Activated CD4-positive, alpha-beta T cell treated with anti-CD3 and anti-CD28 coated beads for 4 hours (primary cell): ENCODE results near the gene GLCCI1.
"Not testable (repeated sequence)": the region's sequence is repeated elsewhere in the genome, so short reads cannot be mapped to it uniquely, and the experiment has no call there.

ENCODE experiments used
- DNase-seq, 2 donors: peaks; one replicate each; pipeline ENCODE4 v3.0.0-alpha.2; 2020

GLCCI1 gene

DNA sequence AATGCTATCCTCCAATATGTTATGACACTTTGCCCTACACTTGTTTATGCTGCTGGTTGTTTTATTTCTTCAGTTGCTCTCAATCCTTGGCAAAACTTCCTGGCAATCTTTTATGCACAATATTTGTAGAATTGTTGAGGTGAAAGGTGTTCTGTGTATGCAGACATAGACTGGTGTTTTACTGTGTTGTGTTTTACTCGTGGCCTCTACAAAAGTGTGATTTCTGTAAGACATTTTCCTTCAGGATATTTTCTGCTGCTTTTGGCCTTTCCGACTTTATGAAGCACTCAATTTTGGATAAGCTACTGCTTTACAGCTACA, 21.8 kb downstream of the GLCCI1 start:
- DNase-seq = no peak

DNA sequence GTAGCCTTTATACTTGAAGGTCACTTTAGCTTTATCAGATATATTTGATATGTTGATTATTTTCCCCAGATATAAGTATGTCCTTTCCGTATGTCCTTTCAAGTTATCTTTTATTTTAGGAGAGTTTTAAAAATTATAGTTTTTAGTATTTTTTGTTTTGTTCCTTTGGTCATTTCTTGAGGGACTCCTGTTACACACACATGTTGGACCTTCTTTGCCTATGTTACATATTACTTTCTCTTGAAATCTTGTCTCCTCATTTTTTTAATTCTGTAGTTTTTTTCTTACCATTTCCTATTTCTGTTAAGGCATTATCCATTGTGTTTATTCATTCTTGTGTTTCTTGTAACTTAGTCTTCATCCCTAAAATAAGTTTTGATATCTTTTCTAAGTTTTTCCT, 23.9 kb downstream of the GLCCI1 start:
- no peak for DNase-seq

DNA sequence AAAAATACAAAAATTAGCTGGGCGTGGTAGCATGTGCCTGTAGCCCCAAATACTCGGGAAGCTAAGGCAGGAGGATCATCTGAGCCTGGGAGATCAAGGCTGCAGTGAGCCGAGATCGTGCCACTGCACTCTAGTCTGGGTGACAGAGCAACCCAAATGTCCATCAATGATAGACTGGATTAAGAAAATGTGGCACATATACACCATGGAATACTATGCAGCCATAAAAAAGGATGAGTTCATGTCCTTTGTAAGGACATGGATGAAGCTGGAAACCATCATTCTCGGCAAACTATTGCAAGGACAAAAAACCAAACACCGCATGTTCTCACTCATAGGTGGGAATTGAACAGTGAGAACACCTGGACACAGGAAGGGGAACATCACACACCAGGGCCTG, 26.8 kb downstream of the GLCCI1 start:
- not testable (repeated sequence) for DNase-seq

DNA sequence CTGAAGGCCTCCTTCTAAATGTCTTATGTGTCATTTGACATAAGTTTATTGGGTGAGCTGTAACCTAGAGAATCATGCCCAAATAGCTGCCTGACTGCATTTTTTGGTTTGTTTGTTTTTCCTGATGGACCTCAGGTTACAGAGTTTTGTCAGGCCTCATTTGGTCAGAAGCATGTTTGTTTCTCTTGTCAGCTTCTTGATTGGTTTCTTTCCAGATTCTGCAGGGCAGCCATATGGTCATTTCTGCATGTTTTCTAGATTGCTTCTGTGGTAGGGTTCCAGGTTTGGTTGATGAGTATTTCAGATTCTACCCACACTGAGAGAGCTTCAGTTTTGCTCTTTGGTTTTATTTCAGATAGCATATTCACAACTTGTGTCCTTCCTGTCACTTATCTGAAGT, 28.0 kb downstream of the GLCCI1 start:
- no peak for DNase-seq

DNA sequence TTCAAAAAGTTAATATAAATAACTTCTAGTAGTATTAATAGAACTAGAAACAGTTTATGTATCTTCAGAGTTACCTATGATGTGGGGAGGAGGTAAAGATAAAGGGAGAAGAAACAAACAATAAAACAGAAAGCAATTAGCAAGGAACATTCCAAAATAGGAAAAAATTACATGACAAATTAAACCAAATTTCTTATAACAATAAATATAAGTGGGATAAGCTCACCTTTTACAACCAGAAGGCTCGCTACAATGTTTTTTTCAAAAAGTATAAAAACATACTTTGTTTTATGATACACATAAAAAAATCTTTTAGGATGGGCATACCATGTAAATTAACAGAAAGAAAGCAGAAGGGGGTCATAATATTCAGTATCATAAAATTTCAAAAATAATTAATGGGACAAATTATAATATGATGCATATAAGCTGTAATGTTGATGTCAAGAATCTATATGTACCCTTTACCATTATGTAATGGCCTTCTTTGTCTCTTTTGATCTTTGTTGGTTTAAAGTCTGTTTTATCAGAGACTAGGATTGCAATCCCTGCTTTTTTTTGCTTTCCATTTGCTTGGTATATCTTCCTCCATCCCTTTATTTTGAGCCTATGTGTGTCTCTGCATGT, 31.8 kb downstream of the GLCCI1 start:
- DNase-seq = no peak

DNA sequence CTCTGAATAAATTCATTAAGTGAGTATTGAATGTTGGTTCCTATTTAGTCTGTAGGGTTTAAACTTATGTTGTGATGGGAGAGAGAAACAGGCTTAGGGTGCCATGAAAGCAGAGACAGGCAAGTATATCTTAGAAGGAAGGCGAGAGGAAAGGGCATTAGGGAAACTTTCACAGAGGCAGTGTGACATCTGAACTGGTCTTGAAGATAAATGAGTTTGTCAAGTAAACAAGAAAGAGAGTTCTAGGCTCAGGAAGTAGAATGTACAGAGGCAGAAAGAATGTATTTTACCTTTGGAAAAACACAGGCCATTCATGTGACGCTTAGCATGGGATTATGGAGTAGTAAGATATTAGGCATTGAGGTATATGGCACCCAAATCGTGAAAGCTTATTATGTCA, 34.5 kb downstream of the GLCCI1 start:
- no peak for DNase-seq

DNA sequence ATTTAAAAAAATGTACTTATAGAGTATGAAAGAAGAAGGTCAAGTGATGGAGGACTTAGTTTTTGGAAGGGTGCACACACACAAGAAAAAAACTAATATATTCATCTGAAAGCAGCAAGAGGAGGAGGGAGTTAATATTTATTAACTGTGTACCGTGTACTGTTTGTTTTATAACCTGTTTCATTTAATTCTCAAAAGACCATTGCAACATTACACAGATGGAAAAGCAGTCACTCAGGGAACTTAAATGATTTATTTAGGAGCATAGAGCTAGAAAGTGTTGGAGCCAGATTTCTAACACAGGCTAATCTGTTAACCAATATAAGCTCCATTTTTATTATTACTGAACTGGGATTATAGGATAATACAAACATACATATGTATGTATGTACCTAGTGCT, 36.7 kb downstream of the GLCCI1 start:
- DNase-seq = no peak

DNA sequence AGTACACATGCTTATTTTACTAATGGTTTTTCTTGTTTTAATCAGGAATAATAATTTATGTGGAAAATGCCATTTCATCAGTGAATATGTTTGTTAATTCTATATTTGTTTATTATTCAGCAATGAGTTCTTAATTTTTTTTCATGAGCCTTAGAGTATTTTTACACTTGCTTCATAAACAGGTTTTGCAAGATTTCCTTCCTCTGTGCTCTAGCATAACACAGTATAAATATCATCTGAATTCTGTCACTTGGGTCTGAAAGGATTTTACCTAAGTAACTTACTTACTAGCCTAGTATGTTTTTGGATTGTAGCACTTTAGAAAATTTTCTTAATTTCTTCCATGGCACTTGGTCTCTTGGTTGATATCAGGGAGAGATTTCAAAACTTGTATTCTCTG, 45.8 kb downstream of the GLCCI1 start:
- DNase-seq = no peak

DNA sequence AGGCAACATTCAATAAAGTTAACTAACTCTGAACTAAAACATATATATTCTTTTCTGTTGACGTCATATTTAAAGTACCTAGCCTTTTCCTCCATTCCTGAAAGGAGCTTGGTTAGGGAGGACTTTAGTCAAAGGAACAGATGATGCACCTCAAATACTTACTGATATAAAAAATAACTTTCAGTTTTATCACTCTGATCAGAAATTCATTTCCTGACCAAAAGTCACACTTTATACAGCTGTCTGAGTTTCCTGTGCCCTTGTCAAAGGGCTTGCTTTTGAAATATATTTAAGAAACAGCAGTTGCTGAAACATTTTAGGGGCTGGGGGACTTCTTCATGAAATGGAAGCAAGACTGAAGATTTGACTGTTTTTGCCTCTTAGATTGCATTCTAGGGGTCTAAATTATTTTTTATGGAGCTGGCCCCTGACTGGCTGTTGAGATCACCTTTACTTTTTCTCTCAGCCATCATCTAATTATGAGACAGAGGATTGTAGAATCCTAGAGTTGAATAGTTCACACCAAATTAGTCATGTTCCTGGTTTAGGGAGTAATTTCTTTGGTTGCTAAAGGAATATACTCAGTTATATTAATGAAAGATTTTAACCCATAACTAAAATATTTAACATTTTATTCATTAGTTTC, 46.6 kb downstream of the GLCCI1 start:
- DNase-seq = no peak

DNA sequence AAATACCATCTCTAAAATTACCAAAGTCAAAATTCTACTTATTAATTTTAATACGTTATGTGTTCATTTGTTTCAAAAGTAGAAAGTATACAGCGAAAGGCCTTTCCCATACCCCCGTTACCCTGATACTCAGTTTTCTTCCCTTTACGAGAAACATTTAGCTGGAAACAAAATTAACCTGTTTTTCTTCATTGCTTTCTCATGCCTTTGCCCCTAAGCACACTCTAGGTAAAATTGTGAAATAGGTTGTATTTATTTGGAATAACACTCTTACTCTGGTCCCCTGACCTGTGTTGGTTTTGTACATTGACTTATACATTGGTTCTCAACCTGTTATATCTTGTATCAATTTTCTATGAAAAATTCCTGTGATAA, 47.1 kb downstream of the GLCCI1 start:
- no peak for DNase-seq

DNA sequence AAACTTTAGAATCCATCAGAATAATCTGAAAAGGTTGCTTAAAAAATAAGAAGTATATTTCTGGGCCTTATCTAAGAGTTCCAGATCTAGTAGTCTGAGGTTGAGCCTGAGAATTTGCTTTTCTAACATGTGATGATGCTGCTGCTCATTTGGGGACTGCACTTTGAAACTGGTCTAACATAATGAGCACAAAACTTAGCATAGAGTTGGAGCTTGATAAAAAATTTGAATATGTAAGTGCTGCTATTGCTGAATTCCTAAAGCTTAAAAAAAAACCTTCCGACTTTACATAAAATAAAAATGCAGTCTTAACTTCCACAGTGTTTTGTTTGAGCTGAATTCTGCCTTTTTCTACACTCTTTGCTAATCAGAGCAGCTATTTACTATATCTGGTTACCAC, 48.8 kb downstream of the GLCCI1 start:
- no peak for DNase-seq

DNA sequence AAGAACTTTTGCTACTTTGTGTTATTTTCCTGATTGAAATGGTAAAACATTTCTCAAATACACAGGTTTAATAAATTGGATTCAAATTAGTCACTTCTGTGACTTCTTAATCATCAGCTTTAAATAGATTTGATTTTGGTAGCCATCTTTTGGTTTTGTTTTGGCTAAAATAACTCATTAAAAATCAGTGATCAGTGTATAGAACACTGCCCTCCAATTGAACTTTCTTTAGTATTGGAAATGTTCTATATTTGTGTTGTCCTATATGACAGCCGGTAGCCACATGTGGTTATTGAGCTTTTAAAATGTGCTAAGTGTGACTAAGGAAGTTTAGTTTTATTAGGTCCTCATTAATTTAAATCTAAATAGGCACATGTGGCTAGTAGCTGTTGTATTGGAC, 50.4 kb downstream of the GLCCI1 start:
- DNase-seq = no peak

DNA sequence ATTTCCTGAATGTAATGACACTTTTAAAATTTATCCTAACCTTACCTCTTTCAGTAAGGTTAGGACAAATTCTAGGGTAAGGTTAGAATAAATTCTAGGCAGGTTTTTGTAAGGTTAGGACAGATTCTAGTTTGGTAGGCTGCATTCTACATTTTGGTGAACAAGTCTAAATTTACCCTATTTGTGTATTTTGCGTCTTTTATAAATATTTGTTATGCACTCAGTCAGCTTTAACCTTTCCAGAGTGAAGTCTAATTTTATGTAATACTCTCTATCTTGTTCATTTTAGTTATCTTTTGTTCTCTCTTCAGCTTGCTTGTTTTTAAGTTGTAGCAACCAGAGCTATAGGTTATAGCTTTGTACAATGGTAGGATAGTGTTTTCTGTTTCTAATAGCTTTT, 54.0 kb downstream of the GLCCI1 start:
- DNase-seq = no peak

DNA sequence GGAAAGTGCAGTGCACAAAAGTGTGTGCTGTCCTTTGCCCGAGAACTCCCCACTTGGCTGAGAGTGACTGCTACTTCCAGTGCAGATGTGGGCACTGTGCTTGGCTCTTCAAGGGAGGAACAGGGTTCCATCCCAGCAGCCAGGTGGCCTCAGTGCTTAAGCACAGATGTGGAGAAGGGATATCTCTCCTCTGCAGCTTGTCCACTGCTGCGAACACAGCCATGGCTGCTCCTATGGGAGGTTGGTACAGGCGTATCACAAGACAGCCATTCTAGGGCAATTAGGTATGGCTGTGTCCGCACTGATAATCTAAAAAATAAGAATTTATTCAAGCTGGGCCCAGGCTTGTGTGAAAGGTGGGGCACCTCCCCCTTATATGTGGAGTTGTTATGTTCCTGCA, 66.6 kb downstream of the GLCCI1 start:
- DNase-seq = no peak

DNA sequence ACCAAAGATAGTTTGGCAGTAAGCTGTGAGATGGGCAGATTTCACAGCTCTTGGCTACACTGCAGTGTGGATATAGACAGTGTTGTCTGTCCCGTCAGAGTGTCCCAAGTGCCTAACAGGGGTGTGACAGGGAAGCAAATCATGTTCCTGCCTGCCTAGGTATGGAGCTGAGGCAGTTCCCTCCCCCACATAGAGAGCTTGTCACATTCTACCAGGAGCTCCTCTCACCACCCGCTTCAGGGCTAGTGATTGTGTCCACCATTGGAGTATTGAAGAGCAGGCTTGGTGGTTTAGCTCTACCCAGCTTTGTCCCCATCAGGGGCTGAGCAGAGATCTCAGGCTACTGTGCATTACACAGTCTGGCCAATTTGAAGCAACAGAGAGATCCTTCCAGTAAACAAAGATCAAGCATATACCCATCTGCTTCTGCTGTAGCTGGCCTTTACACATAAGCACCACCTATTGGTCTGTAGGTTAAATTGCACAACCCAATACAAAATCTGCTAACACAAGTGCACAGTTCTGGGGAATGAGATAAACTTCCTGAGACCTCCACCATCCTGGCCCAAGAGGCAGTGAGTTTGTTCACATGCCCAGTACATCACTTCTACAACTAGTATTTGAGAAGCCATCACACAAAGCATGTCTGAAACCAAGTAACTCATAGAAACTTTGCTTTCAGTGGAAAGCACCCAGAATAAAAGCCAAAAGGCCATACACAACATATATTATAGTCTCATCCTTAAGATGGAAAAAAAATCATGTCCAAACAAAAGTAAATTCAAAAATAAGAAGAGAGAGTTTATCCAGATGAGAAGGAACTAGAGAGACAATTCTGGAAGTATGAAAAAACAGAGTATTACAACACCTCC, 67.3 kb downstream of the GLCCI1 start:
- DNase-seq = no peak

DNA sequence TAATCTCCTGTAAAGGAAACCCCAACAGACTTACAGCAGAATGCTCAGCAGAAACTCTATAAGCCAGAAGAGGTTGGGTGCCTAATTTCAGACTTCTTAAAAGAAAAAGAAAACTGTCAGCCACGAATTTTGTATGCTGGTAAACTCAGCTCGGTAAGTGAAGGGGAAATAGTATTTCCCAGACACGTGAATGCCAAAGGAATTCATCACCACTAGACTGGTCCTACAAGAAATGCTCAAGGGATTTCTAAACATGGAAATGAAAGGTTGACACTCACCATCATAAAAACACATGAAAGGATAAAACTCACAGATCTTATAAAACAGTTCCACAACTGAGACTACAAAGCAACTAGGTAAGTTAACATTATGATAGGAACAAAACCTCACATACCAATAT, 68.6 kb downstream of the GLCCI1 start:
- no peak for DNase-seq

DNA sequence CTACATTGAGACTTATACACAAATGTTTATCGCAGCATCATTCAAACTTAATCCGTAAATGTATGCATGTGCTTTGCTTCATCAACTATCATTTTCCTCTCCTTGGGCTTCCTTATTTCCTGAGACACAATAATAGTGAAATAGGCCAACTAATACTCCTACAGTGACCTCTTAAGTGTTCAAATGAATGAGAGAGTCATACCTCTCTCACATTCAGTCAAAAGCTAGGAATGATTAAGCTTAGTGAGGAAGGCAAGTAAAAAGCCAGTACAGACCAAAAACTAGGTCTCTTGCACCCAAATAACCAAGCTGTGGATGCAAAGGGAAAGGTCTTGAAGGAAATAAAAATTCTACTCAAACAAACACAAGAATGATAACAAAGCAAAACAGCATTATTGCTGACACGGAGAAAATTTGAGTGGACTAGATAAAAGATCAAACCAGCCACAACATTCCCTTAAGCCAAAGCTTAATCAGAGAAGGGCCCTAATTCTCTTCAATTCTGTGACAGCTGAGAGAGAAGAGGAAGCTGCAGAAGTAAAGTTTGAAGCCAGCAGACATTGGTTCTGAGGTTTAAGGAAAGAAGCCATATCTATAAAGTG, 72.3 kb downstream of the GLCCI1 start:
- DNase-seq = no peak

DNA sequence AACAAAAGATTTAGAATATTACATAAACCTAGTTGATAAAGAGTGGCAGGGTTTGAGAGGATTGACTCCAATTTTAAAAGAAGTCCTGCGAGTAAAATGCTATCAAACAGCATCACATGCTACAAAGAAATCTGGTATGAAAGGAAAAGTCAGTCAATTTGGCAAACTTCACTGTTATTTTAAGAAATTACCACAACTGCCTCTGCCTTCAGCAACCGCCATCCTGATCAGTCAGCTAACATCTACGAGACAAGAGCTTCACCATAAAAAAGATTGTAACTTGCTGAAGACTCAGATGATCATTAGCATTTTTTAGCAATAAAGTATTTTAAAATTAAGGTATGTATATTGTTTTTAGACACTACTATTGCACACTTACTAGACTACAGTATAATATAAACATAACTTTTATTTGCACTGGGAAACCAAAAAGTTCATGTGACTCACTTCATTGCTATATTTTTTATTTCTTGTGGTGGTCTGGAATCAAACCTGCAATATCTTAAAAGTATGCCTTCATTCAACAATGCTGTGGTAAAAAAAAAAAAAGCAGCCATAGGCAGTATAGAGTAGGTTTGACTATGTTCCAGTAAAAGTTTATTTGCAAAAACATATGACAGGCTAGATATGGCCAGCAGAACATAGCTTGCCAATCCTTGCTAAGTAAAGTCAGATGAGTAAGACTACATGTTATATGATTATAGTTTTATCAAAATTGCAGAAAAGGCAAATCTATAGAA, 74.4 kb downstream of the GLCCI1 start:
- DNase-seq = no peak

DNA sequence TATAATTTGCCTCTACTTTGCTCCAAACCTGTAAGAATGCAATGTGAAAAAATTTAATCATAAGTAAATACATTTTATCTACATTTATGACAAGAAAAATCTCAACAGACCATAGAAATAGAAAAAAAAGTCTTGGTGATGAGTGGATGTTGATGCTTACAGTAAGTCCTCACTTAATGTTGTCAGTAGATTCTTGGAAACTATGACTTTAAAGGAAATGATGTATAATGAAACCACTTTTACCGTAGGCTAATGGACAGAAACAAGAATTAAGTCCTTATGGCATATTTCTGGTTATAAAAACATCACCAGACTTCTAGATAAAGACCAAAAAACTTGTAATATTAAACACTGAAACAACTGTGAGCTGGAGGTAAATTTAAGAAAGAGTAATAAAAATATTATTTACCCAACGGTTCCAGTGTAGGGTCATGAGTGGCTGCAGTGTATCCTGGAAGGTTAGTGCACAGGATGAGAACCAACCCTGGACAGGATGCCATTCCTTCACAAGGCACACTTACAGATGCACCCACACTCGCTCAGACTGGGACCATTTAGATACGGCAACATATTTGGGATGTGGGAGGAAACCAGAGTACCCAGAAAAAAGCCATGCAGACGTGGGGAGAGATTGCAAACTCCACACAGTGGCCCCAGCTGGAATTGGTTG, 76.3 kb downstream of the GLCCI1 start:
- no peak for DNase-seq

DNA sequence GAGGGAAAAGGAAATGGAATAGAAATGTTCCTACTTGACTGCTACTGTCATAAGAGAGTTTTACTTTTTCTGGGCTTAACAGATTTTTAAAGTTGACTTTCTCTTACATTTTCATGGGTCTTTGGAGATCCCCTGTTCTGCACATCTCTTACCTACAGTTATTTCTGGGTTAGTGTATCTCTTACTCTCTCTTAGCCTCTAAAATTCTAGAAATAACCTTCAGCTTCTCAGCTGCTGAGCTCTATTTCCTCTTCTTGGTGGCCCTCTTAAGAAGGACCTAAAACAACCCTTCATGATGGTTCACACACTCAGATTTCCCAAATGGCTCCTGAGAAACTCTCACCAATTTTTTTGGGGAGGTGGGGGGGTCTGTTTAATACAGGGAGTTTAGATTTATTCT, 79.5 kb downstream of the GLCCI1 start:
- DNase-seq = not testable (repeated sequence)

DNA sequence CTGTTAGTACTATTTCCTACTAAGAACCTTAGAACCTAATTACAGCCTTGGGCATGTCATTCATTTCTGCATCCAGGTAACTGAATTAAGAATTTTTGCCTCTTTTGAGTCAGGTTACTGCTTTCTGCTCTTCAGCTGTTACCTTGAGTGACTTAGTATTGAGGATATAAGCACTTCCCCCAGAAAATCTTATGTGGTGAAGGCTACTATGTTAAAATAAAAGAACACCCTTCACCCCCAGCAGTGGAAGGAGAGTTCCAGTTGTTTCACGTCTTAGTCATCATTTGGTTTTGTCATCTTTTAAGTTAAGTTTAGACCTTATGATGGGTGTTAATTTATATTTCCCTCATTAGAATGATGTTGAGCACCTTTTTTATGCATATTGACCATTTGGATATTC, 82.8 kb downstream of the GLCCI1 start:
- no peak for DNase-seq

DNA sequence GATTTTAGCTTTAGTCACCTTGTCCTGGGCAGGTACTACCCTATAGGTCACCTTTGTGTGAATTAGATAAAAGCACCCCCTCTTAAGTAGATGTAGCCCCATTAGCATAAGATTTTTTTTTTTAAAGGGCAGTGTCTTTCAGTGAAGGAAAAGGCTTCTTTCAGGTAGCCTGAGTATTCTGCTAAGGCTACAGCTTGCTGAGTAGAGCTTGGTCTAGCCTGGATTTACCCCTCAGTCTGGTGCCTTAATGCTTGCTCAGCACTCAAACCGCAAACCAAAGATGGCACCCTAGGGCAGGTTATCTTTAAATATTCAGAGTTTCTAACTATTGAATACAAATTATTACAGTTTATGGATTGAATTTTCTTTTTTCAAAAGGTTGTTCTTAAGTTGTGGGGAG, 83.4 kb downstream of the GLCCI1 start:
- DNase-seq = no peak

DNA sequence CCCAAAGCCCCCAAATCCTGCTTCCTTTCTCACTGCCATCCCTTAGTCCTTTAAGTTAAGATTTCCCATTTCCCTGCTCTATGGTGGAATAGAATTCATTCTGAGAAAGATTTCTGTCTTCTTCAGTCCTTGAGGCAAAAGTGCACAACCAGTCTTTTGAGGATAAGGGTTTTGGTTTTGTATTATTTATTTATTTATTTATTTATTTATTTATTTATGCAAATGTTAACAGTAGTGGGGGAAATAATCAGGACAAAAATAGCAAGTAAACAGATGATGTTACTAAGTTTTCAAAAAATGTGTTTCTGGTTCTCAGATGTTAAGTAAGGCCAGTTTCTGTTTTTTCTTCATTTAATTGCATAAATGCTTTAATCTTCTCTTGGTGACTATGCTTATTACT, 84.2 kb downstream of the GLCCI1 start:
- DNase-seq = no peak
